GM19193 (cell line): ENCODE results near the gene ECPAS.

Source experiments
- POLR2A ChIP-seq: IDR thresholded peaks from 4 replicates; pipeline ENCODE4 v1.6.1; 2011; ENCODE audit not compliant: insufficient read depth, insufficient read length; ENCODE audit errors: extremely low read depth

Gene ECPAS

GRCh38 chr9:111349766-111350165 is 134.4 kb downstream of the ECPAS start:
- TF ChIP-seq POLR2A: no peak

- no peak for TF ChIP-seq POLR2A
Measured at GRCh38 chr9:111348821-111349271, 135.3 kb downstream of the ECPAS start.

GRCh38 chr9:111330124-111330523 is 154.1 kb downstream of the ECPAS start, which contains the start of gene OR2K2:
Gene OR2K2 (minus strand): TSS chr9:111330224. CDS start chr9:111328433, 1,791 bp downstream.
- TF ChIP-seq POLR2A: no peak

- no peak for TF ChIP-seq POLR2A
Measured at GRCh38 chr9:111320631-111321030, 163.6 kb downstream of the ECPAS start.

GRCh38 chr9:111316796-111317195 is 167.4 kb downstream of the ECPAS start:
- no peak for TF ChIP-seq POLR2A
